NCI-H345 treated with DMSO at 0.1 percent for 48 hours (cell line): ENCODE measurements around the gene GP1BB.

Experiments used
- DNase-seq: peaks from one replicate; lab custom pipeline; 2025; ENCODE audit not compliant: unreplicated experiment; lab: John Stamatoyannopoulos, UW

Gene GP1BB

DNA sequence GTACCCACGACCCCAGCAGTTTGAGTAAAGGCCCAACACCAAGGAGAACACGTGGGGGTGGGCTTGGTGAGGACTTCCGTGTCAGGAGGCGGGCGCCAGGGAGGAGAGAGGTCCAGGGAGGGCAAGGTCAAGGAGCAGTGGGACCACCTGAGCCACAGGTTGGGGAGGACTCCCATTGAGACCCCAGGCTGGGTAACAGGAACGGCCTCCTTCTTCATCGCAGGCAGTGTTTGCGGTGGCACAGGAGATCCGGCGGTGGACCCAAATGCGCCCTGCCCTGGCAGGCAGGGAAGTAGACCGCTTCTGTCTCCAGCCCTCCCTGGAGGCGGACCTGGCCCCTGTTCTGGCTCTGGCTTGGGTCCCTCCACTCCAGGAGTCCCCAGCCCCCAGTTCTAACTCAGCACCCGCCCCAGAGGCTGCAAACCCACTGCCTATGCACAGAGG is 31.4 kb downstream of the GP1BB start:
- no peak for DNase-seq

DNA sequence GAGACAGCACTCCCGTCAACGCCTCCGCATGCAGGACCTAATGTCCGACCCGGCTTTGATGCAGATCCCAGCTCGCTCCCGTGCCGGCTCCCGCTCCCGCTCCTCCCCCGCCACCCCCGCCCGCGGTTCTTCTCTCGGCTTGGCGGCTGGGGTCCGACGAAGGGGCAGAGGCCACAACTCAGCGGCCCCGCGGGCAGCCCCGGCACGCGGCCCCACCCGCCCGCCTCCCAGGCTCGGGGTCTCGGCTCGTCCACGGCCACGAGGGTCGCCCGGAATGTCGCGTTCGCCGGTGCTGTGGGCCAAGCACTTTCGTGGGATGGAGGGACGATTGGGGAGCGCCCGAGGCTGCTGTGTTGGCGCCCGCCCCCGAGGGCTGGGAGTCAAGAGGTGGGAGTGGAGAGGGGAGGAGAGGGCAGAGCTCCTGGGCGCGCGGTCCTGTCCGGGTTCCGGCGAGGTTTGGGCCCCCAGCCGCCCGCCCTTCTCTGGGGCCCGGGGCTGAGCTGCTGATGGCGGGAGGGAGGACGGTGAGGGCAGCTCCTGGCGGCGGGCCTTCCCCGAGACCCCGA is 31.9 kb downstream of the GP1BB start:
- no peak for DNase-seq

DNA sequence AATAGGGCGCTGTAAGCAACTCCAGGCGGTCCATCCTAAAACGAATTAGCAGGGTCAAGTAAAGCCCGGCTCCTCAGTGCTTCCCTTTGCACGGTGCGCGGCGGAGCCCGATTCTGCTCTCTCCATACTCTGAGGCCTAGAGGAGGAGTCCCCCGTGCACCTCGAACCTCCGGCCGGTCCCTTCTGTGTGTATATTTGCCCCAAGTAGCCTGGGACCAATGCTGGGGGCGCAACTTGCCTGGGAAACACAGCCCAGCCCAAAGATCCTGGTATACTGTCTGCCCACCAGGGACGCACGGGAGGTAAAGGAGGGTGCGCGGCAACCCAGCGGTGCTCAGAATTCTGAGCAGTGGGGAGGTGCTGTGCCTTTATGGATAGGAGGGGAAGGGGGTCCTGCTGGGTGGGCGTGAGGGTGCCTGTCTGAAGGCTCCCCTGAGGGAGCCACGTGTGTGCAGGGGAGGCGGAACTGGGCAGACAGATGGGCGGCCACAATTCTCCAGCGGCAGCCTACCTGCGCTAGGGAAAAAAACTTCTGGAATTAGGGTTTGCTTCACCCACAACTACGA is 32.5 kb downstream of the GP1BB start:
- DNase-seq, result no peak

DNA sequence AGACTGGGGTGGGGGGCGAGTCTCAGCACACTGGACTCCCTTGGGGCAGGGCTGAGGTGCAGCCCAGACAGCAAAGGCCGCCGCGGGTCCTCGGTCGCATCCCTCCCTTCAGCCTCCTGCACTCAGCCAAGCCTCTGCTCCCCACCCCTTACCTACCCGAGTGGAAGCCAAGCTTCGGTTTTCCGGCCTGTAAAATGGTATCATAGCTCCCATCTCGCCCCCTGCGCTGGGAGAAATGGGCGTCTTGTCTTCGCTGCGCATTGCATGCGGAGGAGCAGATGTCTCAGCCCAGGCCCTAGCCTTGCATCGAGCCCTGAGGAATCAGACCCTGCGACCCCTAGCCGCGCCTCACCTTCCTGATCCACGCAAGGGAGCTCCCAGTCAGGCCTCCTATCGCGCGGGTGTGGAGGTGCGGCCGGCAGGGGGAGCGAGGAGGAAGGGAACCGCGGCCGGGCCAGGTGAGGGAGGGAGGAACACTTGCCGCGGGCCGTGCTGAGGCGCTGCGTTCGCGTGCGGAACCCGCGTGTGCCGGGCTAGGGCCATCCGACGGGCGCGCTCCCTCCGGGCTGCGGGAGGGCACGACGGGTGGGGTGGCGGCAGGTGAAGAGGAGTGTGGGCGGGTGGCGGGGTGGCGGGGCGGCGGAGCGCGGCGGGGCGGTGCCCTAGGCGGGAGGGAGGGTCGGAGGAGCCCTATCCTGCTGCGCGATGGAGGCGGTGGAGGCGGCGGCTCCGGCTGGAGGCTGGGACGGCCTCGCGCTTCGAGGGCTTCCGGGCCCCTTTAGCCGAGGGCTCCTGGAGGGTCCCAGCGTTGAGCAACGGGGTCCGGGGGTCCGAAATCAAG is 33.2 kb downstream of the GP1BB start:
- DNase-seq, result no peak

DNA sequence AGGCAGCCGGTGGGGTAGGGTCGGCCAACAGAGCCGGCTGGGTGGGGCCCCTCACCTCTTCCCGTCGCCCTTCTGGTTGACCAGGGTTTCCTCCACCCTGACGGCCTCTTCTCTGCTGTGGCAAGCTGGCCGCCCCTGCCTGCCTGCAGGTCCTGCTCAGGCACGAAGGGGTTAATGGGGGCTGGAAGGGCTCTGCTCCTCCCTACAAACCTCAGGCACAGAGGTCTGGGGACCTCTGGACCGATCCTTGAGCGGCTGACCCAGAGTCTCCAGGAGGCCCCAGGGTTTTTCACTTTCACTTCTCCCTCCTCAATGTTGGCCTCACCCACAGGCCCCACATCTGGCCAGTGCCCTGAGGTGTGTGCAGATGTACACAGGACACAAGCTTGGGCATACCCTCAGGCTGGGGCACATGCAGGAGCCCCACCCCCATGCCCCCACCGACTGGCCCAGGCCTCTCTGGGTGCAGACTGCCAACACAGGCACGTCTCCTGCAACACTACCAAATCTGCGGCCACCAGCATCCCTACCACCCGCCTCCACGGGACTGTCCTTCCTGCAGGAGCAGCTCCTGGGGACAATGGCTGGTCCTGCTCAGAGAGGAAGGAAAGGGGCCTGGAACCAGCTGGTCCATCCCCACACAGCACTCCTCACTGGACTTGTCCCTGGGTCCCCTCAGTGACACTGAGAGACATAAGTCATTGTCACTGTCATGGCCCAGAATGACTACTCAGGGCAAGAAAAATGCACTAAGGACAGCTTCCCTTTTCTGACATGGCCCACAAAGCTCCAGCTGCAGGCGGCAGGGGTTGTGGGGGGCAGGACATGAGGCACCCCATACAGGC is 34.0 kb downstream of the GP1BB start:
- no peak for DNase-seq

DNA sequence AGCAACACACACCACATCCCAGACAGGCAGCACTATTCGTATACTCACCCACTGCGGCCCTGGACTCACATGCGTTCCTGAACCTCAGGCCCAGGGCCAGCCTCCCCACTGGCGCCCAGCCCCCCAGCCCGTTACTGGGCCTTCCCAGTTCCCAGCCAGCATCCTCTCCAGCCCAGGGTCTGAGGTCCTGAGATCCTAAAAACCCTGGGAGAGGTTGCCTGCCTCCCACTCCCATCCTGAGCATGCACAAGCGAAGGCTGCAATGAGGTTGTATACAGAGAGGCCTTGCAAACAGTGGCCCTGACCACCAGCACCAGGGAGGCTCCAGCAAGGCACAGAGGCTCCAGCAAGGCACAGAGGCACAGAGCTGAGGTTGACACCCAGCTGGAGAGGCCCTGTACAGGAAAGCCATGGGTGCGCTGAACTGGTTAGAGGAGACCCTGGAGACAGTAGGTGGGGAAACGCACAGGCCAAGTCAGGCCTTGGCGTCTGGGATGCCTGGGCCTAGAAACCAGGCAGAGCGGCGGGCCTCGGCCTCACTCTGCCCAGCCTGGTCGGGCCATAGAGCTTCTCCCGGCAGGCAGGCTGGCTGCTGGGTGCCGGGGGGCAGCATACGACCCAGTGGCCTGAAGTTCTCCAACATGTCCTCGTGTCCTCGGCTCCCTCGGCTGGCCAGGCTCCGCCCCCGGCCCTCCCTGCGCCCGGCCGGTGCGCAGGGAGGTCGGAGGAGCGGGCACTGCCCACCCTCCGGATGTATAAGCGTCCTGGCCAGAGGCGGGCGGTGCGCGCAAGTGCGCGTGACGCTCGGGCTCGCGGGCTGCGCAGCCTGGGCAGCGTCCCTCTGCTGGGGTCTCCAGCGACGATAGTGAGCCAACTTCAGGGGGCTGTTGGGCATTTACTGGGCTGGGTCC is 34.9 kb downstream of the GP1BB start:
- DNase-seq, result no peak

DNA sequence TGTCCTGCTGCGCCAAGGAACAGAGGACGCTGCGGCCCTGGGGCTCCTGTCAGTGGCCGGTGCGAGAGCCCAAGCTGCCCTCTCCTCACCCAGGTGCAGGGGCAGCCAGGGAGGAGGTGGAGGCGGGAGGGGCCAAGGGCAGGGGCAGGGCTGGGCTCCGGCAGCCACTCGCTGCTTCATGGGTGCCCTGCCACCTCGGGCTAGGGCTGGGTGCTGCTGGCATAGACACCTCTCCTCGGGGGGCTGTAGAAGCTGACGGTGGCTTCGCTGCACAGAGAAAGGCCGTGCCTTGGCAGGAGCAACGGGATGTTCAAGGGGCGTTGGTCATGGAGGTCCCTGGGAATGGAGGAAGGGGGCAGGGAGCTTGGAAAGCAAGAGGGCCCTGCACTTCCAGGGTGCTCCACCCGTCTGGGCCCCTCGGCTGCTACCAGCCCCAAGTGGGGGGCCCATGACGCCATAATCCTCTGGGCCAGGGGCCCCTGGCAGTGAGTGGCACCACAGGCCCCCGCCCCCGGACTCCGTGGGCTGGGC is 35.6 kb downstream of the GP1BB start:
- DNase-seq, result no peak

DNA sequence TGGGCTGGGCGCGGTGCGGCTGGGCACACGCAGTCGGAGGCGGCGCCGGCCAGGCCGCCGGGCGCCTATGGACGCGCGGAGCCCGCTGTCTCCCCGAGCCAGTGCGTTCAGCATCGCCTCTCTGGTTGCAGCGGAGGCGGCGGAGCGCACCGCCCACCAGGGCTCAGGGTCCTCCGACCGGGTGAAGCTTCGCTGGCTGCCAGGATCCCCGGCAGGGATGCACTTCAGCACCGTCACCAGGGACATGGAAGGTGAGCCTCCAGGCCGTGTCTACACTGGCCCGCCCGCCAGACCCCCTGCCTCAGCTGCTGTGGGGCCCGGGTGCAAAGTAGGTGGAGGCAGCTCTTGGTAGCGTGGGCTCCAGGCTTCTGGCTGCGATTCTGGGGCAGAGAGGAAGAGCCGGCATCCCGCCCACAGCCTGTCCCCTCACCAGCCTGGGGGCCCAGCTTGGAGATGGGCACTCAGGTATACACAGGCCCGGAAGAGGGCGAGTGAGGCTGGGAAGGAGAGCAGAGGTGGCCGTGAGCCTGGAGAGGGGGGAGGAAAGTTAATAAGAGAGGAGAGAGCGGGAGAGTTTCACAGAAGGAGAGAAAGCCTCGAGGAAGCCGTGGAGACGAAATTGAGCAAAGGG is 36.2 kb downstream of the GP1BB start:
- DNase-seq, result no peak

DNA sequence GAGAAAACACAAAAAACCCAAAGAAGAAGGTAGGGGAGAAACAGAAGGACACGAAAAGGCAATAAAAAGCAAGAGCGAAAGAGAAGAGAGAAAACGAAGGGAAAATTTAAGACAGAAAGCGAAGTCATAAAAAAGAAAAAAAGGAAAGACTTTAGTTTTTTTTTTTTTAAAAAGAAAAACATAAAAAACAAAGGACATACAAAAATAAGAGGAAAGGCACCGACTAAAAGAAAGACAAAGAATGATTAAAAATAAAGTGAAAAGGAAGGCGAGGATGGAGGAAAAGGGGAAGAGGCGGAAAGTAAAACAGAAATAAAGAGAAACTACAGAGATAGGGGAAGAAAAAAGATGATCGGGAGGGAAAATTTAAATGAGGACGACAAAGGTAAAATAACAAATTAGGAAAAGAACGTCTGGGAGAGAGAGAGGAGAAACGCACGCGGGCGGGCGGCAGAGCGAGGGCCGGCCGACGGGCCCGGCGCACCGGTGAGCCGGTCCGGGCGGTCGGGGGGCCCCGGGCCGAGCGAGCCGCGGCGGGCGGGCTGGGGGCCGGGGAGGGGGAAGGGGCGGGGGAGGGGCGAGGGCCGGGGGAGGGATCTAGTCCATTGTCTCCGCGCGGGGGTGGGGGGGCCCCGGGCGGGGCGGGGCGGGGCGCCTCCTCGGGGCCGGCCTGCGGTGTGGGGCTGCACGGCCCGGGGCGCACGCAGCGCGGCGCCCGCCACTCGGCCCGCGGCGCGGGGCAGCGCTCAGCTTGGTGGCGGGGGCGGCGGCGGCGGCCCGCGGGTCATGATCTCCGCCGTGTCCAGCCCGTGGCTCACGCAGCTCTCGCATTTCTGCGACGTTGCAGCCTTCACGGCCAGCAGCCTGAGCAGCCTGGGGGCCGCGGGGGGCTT is 37.0 kb downstream of the GP1BB start, which contains the start of gene TBX1:
TBX1 (plus strand) TSS at position 721 of the 893 bp plus-strand sequence; CDS start at position 787, 66 bp downstream.
- DNase-seq, result no peak

DNA sequence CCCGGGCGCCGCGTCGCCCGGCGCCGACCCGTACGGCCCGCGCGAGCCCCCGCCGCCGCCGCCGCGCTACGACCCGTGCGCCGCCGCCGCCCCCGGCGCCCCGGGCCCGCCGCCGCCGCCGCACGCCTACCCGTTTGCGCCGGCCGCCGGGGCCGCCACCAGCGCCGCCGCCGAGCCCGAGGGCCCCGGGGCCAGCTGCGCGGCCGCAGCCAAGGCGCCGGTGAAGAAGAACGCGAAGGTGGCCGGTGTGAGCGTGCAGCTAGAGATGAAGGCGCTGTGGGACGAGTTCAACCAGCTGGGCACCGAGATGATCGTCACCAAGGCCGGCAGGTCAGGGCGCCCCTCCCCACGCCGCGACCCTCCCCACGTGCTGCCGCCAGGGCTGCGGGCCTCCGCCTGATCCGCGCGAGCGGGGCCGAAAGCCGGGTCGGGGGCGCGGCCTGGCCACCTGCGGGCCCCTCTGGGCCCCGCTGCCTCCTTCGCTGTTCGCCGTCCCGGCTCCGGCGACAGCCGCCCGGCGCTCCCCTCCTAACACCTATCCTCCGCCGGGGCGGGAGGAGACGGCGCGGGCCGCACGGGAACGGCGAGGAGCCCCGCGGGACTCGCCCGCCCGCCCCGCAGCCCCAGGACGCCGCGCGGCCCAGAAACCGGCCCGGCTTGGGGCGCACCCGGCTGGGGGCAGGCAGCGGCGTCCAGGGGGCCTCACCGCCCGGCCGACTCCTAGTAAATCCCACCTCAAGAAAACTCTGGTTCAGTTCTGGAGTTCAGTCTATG is 37.8 kb downstream of the GP1BB start:
- no peak for DNase-seq

DNA sequence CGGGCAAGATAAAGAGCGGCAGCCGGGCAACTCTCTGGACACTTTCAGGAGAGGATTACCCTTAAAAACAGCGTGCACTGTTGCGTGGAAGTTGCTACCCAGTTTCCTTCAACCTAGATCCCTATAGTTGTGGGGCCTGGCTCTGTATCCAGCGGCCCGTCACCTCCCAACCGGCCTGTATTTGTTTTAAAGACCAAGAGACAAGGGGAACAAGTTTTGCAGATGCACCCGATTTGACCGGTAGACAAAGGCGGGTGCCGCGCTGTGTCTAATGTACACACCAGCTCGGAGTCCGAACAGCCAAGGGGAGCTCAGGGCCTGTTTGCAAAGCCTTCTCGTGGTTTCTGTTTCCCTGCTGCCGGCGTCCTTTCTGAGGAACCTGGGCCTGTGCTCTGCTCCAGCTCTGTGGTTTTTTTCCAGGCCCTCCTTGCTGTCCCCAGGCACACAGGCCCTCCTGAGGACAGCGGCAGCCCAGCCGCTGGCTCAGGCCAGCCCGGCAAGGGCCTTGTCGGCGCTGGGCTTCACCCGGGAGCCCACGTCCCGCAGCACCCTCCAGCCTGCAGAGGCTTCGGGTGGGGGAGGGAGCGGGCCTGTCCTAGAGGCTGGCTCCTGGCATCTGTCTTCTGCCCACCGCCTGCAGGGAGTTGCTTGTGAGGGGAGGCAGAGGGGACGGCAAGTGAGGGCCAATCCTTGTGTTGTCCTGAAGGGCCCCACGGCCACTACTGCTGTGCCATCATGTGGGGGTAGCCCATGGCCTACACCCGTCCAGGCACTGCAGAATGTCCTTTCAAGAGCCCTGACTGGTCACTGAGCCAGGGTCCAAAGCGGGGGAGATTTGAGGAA is 38.6 kb downstream of the GP1BB start:
- DNase-seq, result no peak

DNA sequence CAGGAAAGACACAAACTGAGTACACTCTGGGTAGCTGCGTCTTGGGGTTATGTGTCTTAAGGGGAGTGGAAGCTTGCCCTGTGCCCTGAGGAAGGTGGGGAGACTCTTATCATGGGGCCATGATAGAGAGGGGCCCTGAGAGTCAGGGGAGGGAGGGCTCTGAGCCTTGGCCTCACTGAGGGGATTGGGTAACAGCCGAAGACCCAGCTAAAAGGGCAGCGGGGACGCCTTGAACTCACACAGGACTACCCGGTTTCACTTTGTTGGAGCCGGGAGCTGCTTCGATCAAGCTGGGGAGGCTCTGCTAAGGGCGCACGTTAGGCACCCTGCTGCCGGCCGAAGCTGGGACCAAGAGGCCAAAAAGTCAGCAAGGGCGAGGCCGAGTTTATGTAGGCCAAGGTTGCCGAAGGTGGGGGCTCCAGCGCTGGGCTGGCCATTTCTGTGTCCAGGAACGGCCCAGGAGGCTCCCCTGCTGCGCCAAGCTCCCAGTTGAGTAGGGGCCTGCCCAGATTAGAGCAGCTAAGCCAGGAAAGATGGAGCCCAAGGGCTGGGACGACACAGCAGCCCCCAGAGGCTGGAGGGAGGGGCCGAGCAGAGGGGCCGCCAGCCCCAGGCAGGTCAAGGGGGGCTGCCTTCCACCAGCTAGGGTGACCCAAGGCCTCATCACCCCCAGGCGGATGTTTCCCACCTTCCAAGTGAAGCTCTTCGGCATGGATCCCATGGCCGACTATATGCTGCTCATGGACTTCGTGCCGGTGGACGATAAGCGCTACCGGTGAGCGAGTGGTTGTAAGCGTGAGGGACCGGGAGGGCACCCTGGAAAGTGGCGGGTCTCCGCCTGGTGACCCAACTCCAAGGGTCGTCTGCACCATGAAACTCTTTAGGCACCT is 39.5 kb downstream of the GP1BB start:
- DNase-seq, result no peak

DNA sequence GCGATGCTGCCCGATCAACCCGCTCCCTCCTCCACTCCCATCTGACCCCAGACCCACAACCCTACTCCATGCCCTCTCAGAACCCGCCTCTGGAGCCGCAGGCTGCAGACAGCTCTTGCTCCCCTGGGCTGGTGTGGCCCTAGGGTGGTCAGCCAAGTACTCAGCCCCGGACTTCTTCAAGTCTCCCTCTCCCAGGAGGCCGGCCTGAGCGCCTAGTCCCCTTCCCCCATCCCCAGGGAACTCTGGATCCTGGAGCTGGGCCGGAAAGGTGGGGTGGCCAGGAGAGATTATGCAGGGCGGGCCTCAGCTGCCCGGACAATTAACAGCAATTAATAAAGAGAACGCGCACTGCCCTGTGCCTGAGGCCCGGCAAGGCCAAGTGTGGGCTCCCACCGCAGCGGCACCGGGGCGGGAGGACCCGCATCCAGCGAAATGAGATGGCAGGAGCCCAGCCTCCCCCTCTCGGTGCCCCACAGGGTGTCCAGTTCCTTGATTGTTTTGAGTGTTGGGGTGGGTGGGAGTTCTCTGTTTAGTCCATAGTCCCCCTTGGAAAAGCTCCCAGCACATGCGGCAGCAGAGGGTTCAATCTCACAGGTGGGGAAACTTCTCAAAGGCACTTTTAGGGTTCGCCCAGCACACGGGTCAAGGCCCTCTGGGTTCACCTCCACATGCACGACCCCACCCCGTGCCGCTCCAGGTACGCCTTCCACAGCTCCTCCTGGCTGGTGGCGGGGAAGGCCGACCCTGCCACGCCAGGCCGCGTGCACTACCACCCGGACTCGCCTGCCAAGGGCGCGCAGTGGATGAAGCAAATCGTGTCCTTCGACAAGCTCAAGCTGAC is 40.3 kb downstream of the GP1BB start:
- no peak for DNase-seq

DNA sequence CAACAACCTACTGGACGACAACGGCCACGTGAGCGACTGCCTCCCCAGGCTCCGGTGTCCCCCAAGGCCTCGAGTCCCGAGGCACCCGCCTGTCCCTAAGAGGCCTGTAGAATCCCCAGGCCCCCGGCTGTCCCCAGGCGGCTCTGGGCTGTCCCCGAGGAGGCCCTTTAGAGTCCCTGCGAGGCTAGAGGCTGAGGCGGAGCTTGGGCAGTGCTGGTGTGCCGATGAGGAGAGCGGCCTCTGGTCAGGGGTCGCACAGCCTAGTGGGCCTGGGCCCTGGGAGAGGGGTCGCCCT is 40.9 kb downstream of the GP1BB start:
- no peak for DNase-seq
